ENCODE data around the gene KCTD16. TPM values are rescaled to one million over a fixed set of nuclear protein-coding genes. Genes with fewer than 3 reads are reported as not detected.

KCTD16 gene
- polyA plus RNA-seq, 2 of the 4 experiments (the other 2 are of a cell fraction), result 0.10 to 0.32 TPM

DNA sequence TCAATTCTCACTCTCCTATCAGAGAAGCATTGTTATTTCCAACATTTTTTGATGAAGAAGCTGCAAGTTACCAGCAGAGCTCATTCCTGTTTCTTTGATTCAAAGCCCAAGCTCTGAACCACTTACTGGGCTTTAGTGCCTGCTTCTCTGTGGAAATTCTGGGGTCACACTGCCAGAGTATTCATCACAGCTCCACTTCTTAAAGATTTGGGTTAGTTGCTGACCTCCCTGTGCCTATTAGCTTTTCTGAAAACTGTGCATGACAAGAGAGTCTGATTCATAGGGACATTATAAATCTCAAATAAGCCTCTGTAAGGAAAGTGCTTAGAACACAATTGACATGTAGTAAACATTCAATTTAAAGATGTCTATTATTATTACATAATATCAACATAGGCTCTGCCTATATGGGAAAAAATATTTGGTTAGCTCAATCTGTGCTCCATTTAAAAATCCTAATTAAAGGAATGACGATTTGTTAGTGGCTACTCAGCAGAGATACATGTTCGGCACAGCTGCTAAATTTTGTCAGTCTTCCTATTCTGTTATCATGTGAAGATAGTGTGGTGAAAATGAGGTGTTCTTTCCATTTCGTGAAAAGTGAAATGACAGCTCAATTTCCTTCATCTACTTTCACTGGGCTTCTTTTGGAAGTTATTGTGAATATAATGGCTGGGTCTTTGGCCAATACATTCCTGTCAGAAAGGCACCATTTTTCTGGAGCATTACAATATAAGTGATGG, 293.0 kb downstream of the KCTD16 start:
- POLR2A ChIA-PET, result no interaction called here
- H3K4me2 ChIP-seq, result no peak overlapping the region
- DNase-seq (ENCODE audit: low read depth in 1 of 2, low spot score in 1 of 2), result no peak
- no peaks in the 10 kb centered on the region for H3K4me1 ChIP-seq
- H3K9me3 ChIP-seq, result no peaks in the 10 kb centered on the region
- no peak overlapping the region for H3K4me3 ChIP-seq
- CTCF ChIA-PET, result interaction anchor here (0.7 kb wide), 1 partner anchor 41 kb away, joined by 3 read pairs; no protein-coding TSS in a partner anchor
- ATAC-seq, result no peak
- 26% methylated on average over 3 of the region's 3 CpGs for WGBS (ENCODE audit: missing lambda C conversion rate)
- TF ChIP-seq RFX5 (IDR thresholded peaks at IDR 0.05) (no peak), HDAC2 (IDR thresholded peaks at IDR 0.05) (no peak), CBX2 (IDR thresholded peaks at IDR 0.05; ENCODE audit: borderline replicate concordance, low read depth) (no peak), POLR2AphosphoS2 (conservative IDR thresholded peaks at IDR 0.05; ENCODE audit: low read length) (no peak), KDM1A (IDR thresholded peaks at IDR 0.05; ENCODE audit: low read depth) (no peak), EHMT2 (IDR thresholded peaks at IDR 0.05; ENCODE audit: low read depth) (no peak), SREBF2 (IDR thresholded peaks at IDR 0.05) (no peak), POLR2A (IDR thresholded peaks at IDR 0.05; ENCODE audit: low read length) (no peak), RCOR1 (IDR thresholded peaks at IDR 0.05; ENCODE audit: low read depth, low read length) (no peak)
- TF ChIP-seq, protein P1, sequence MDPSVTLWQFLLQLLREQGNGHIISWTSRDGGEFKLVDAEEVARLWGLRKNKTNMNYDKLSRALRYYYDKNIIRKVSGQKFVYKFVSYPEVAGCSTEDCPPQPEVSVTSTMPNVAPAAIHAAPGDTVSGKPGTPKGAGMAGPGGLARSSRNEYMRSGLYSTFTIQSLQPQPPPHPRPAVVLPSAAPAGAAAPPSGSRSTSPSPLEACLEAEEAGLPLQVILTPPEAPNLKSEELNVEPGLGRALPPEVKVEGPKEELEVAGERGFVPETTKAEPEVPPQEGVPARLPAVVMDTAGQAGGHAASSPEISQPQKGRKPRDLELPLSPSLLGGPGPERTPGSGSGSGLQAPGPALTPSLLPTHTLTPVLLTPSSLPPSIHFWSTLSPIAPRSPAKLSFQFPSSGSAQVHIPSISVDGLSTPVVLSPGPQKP (IDR thresholded peaks at IDR 0.05; ENCODE audit: low read depth, low read length), result no peak
- TF ChIP-seq, protein P2, sequence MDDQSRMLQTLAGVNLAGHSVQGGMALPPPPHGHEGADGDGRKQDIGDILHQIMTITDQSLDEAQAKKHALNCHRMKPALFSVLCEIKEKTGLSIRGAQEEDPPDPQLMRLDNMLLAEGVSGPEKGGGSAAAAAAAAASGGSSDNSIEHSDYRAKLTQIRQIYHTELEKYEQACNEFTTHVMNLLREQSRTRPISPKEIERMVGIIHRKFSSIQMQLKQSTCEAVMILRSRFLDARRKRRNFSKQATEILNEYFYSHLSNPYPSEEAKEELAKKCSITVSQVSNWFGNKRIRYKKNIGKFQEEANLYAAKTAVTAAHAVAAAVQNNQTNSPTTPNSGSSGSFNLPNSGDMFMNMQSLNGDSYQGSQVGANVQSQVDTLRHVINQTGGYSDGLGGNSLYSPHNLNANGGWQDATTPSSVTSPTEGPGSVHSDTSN (IDR thresholded peaks at IDR 0.05), result no peak
- TF ChIP-seq, protein P3, sequence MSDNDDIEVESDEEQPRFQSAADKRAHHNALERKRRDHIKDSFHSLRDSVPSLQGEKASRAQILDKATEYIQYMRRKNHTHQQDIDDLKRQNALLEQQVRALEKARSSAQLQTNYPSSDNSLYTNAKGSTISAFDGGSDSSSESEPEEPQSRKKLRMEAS (IDR thresholded peaks at IDR 0.05), result no peak
- TF ChIP-seq, protein P4, sequence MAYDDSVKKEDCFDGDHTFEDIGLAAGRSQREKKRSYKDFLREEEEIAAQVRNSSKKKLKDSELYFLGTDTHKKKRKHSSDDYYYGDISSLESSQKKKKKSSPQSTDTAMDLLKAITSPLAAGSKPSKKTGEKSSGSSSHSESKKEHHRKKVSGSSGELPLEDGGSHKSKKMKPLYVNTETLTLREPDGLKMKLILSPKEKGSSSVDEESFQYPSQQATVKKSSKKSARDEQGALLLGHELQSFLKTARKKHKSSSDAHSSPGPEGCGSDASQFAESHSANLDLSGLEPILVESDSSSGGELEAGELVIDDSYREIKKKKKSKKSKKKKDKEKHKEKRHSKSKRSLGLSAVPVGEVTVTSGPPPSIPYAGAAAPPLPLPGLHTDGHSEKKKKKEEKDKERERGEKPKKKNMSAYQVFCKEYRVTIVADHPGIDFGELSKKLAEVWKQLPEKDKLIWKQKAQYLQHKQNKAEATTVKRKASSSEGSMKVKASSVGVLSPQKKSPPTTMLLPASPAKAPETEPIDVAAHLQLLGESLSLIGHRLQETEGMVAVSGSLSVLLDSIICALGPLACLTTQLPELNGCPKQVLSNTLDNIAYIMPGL (CRISPR knock-in tag; IDR thresholded peaks at IDR 0.05; ENCODE audit: borderline replicate concordance), result no peak
- FAIRE-seq, result no peak
- no peak overlapping the region for H3K27ac ChIP-seq

DNA sequence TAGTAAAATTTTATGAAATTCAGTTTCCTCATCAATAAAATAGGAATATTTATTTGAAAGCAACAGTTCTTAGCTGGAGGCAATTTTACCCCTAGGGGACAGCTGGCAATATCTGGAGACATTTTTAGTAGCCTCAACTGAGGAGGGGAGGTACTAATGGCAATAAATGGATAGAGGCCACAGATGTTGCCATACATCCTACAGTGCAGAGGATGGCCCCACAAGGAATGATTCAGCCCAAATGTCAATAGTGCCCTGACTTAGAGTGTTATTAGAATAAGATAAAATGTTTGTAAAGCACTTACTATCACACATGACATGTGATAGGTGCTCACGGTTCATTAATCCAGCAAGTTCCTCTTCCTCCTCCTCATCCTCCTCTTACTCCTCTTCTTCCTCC, 293.6 kb downstream of the KCTD16 start:
- POLR2A ChIA-PET, result no interaction called here
- CTCF ChIA-PET, result no interaction called here
- H3K9me3 ChIP-seq, result no peaks in the 10 kb centered on the region
- ATAC-seq (no peak), DNase-seq (ENCODE audit: low read depth in 1 of 2, low spot score in 1 of 2) (no peak), FAIRE-seq (no peak)
- 33% methylated on average over 1 of the region's 1 CpG for WGBS (ENCODE audit: missing lambda C conversion rate)
- H3K4me3 ChIP-seq, result no peak overlapping the region
- no peak overlapping the region for H3K27ac ChIP-seq
- H3K4me1 ChIP-seq, result no peaks in the 10 kb centered on the region
- TF ChIP-seq CBX2 (IDR thresholded peaks at IDR 0.05; ENCODE audit: borderline replicate concordance, low read depth), result no peak
- TF ChIP-seq HOXB5 (CRISPR knock-in tag; IDR thresholded peaks at IDR 0.05), result no peak
- TF ChIP-seq EHF (CRISPR knock-in tag; IDR thresholded peaks at IDR 0.05), result no peak
- TF ChIP-seq EP300 (IDR thresholded peaks at IDR 0.05), result no peak
- TF ChIP-seq SREBF2 (IDR thresholded peaks at IDR 0.05), result no peak
- no peak for TF ChIP-seq GATA3 (IDR thresholded peaks at IDR 0.05; ENCODE audit: borderline replicate concordance)
- no peak overlapping the region for H3K4me2 ChIP-seq

DNA sequence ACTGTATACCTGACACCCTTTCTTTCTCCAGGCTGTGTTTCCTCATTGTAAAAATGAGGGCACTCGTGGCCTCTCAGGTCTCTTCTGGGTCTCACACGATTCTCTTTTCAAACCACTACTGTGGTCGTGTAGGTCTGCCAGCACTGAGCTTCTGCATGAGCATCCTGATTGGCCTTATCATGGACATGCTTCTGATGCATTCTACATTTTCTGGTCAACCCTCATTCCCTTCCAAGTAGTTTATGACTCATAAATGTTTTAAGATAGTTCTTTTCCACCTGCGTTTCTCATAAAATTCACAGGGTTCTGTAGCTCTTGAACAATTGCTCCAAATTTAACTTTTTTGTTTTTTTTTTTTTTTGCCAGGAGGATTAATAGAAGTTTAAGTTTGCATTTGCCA, 294.8 kb downstream of the KCTD16 start:
- POLR2A ChIA-PET, result no interaction called here

More for the DNA sequence above, 294.8 kb downstream of the KCTD16 start:
- H3K9me3 ChIP-seq, result no peaks in the 10 kb centered on the region
- DNase-seq (ENCODE audit: low read depth in 1 of 2, low spot score in 1 of 2), result no peak
- H3K4me1 ChIP-seq, result no peaks in the 10 kb centered on the region
- CTCF ChIA-PET, result interaction anchor here (0.6 to 1.2 kb wide), 3 partner anchors 638 to 1575 kb away, joined by 3 read pairs; no protein-coding TSS in a partner anchor
- TF ChIP-seq POLR2AphosphoS2 (conservative IDR thresholded peaks at IDR 0.05; ENCODE audit: low read length), result no peak
- TF ChIP-seq HOXB13 (CRISPR knock-in tag; IDR thresholded peaks at IDR 0.05; ENCODE audit: low read depth), result no peak
- TF ChIP-seq ZC3H11A (IDR thresholded peaks at IDR 0.05), result no peak
- TF ChIP-seq NR3C1 (IDR thresholded peaks at IDR 0.05), result no peak
- TF ChIP-seq CHD4 (IDR thresholded peaks at IDR 0.05; ENCODE audit: borderline replicate concordance), result no peak
- H3K27ac ChIP-seq, result no peak overlapping the region
- no peak overlapping the region for H3K4me3 ChIP-seq
- WGBS (ENCODE audit: missing lambda C conversion rate), result 26% methylated on average over 4 of the region's 4 CpGs
- no peak for FAIRE-seq
- no peak overlapping the region for H3K4me2 ChIP-seq
- no peak for ATAC-seq
